ENCODE results near the gene SNRPD2.
"Not testable (repeated sequence)": the region's sequence is repeated elsewhere in the genome, so short reads cannot be mapped to it uniquely, and the experiment has no call there.

The SNRPD2 gene

DNA sequence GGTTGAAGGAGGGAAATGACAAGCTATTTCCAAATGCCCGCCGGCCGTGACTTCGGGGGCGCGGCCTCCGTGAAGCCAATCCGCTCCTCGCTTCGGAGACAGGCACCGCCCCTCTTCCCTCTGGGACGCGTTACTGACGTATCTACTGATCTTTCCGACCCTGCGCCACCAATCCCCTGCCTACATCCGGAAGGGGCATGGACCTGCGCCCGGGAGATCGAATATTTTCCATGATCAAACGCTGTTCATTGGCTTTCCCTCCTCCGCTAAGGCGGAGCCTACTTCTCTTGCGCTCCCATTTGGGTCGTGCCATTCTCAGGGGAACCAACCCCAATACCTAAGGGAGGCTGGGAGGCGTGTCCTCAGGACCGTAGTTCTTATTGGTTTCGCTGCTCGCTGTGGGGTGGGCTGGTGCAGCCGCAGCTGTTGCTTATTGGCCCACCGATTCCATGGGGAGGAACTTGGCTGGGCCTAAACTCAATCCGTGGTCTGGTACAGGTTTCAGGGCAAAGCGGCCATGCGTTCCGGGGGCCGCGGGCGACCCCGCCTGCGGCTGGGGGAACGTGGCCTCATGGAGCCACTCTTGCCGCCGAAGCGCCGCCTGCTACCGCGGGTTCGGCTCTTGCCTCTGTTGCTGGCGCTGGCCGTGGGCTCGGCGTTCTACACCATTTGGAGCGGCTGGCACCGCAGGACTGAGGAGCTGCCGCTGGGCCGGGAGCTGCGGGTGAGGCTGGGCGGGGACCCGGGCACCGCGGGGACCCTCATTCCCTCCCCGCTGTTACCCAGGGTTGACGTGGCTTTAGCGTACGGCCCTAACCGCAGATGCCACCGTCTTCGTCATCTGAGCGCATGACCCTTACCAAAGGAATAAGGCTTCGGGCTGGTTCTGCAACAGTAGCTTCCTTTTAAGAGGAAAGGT, 693 bp upstream of the SNRPD2 start, which contains the start of gene QPCTL:
Gene QPCTL, plus strand, starts transcription at position 480 of the 919 bp plus-strand sequence. Its CDS starts 38 bp downstream, at position 518.
- TF ChIP-seq, protein P1, sequence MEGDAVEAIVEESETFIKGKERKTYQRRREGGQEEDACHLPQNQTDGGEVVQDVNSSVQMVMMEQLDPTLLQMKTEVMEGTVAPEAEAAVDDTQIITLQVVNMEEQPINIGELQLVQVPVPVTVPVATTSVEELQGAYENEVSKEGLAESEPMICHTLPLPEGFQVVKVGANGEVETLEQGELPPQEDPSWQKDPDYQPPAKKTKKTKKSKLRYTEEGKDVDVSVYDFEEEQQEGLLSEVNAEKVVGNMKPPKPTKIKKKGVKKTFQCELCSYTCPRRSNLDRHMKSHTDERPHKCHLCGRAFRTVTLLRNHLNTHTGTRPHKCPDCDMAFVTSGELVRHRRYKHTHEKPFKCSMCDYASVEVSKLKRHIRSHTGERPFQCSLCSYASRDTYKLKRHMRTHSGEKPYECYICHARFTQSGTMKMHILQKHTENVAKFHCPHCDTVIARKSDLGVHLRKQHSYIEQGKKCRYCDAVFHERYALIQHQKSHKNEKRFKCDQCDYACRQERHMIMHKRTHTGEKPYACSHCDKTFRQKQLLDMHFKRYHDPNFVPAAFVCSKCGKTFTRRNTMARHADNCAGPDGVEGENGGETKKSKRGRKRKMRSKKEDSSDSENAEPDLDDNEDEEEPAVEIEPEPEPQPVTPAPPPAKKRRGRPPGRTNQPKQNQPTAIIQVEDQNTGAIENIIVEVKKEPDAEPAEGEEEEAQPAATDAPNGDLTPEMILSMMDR (IDR thresholded peaks at IDR 0.05; ENCODE audit: extremely low read depth, missing control alignments): no peak
- DNase-seq (ENCODE audit: low spot score): peak; percentile 94

DNA sequence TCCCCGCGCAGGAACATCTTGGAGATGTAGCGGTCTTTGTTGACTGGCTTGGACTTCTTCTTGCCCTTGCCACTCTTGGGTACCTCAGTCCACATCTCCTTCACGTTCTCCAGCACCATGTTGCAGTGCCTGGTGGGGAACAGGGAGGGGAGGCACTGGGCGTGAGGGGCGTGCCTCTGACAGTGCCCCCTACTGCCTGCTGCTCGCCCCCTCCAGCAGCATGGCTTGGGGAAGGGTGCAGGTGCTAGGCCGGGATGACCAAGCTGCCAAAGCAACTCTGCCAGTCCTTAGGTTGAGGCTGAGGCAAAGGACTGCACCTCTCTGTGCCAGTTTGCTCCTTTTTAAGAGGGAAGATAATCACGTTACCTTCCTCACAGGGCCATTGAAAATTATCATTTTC, 4.2 kb downstream of the SNRPD2 start:
- TF ChIP-seq, protein P1 (IDR thresholded peaks at IDR 0.05; ENCODE audit: extremely low read depth, missing control alignments): no peak
- DNase-seq (ENCODE audit: low spot score): no peak

DNA sequence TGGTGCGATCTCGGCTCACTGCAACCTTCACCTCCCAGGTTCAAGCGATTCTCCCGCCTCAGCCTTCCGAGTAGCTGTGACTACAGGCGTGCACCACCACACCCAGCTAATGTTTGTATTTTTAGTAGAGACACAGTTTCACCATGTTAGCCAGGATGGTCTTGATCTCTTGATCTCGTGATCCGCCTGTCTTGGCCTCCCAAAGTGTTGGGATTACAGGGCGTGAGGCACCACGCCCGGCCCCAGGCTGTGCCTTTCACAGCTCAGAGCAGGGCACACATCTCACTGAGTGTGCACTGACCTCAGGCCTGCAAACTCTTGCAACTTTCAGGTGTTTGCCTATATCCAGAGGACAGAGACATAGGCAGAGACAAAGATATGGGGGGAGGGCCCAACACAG, 6.7 kb downstream of the SNRPD2 start:
- not testable (repeated sequence) for DNase-seq (ENCODE audit: low spot score)

DNA sequence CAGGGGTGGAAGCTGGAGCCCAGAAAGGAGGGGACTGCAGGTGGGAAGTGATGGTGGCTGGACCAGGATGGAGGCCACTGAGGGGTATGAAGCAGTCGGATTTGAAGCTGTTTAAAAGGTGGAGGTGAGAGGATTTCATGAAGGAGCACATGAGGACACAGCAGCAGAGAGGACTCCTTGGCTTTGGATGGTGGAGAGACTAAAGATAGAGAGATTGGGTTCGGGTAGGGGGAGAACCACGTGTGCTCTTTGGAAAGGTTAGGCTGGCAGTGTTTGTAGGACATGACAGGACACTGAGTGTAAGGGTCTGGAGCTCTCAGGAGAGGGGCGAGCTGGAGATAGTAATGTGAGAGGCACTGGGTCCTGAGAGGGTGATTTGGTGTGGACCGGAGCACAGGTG, 8.8 kb downstream of the SNRPD2 start:
- no peak for DNase-seq (ENCODE audit: low spot score)
- TF ChIP-seq, protein P1 (IDR thresholded peaks at IDR 0.05; ENCODE audit: extremely low read depth, missing control alignments): no peak

DNA sequence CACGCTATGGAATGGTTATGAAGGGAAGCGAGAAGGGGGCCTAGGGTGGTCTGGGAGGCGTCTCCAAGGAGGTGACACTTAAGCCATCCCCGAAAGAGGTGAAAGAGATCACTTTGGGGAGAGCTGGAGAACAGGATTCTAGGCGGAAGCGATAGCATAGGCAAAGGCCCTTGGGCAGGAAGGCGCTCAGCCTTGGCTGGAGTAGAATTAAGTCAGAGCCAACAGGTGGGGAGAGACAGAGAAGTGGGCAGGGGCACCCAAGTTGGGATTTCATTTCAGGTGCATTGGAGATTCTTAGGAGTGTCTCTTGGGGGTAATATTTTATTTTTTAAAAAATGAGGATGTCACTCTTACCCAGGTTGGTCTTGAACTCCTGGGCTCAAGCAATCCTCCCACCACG, 9.6 kb downstream of the SNRPD2 start:
- DNase-seq (ENCODE audit: low spot score): no peak
- TF ChIP-seq, protein P1 (IDR thresholded peaks at IDR 0.05; ENCODE audit: extremely low read depth, missing control alignments): no peak

DNA sequence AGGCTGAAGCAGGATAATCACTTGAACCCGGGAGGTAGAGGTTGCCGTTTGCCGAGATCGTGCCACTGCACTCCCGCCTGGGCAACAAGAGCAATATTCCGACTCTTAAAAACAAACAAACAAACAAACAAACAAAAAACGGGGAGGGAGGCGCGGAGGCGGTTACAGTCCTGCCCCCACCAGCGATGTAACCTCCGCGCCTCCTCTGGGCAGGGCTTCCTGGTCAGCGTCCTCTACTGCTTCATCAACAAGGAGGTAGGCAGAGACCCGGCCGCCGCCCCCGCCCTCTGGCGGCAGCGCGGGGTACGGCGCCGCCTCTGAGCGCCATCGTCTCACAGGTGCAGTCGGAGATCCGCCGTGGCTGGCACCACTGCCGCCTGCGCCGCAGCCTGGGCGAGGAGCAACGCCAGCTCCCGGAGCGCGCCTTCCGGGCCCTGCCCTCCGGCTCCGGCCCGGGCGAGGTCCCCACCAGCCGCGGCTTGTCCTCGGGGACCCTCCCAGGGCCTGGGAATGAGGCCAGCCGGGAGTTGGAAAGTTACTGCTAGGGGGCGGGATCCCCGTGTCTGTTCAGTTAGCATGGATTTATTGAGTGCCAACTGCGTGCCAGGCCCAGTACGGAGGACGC, 10.2 kb downstream of the SNRPD2 start:
- peak; percentile 90 for DNase-seq (ENCODE audit: low spot score)
- TF ChIP-seq, protein P1 (IDR thresholded peaks at IDR 0.05; ENCODE audit: extremely low read depth, missing control alignments): peak; percentile 99

DNA sequence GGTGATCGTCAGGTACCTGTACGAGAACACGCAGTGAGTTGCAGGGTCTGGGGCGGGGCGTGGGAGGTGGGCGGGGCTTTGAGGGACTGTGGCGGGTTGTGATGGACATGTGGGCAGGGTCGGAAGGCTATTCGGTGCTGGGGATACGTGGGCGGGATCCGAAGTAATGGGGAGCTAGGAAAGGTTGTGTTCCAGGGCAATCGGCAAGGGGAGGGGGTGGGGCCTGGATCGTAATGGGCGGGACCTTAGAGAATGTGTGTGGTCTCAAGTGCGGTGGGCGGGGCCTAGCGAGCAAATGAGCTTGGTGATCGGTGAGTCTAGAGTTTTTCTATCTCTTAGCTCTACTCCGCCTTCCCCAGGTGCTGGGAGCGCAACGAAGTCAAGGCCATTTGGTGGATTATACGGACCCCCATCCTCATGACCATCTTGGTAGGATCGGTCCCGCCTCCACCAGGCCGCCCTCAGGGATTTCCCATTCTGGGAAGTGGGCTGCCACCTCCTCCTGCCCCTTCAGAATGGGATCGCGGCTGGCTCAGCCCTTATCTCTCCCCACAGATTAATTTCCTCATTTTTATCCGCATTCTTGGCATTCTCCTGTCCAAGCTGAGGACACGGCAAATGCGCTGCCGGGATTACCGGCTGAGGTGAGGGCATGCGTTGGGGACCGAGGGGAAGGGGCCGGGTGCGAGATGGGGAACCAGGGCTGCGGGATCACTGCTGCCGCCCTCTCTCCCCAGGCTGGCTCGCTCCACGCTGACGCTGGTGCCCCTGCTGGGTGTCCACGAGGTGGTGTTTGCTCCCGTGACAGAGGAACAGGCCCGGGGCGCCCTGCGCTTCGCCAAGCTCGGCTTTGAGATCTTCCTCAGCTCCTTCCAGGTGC, 14.2 kb downstream of the SNRPD2 start:
- TF ChIP-seq, protein P1 (IDR thresholded peaks at IDR 0.05; ENCODE audit: extremely low read depth, missing control alignments): no peak
- DNase-seq (ENCODE audit: low spot score): peak; percentile 93
